HepG2 (cell line): ENCODE results near the gene SERPINB10. TPM values are rescaled to one million over a fixed set of nuclear protein-coding genes. Genes with fewer than 3 reads are reported as not detected.

Source experiments
- ATF7-NPFF ChIP-seq: sonication (generic); formaldehyde crosslinking; IDR thresholded peaks from 2 replicates; pipeline ENCODE4 v1.8.1; 2023; ENCODE audit warnings: mild to moderate bottlenecking, low read depth, missing genetic modification reagents, moderate library complexity
- ATRX ChIP-seq: sonication (generic); formaldehyde crosslinking; IDR thresholded peaks from 2 replicates; pipeline ENCODE4 v1.4.0; 2020; ENCODE audit warnings: missing genetic modification reagents, borderline replicate concordance
- BCLAF1 ChIP-seq: fragments of 450-650 bp; IDR thresholded peaks from 2 replicates; pipeline ENCODE4 v1.6.1; 2017; ENCODE audit warnings: mild to moderate bottlenecking
- CREB1 ChIP-seq, 2 experiments: fragments of 450-650 bp in 1 of 2; IDR thresholded peaks; 2 replicates each; pipeline ENCODE4 v1.6.1; 2016 to 2017; ENCODE audit warnings: control low read depth in 1 of 2, mild to moderate bottlenecking in 1 of 2, missing compliant biosample characterization in 1 of 2, missing genetic modification characterization in 1 of 2
- DPF2 ChIP-seq: sonication (generic); formaldehyde crosslinking; IDR thresholded peaks from 2 replicates; pipeline ENCODE4 v1.4.0; 2020; ENCODE audit warnings: mild to moderate bottlenecking, low read depth, missing genetic modification reagents, borderline replicate concordance
- ETV5 ChIP-seq: IDR thresholded peaks from 2 replicates; pipeline ENCODE4 v1.6.1; 2018; ENCODE audit warnings: missing biosample characterization, missing genetic modification reagents, inconsistent platforms, borderline replicate concordance
- FLYWCH1 ChIP-seq: sonication (generic); formaldehyde crosslinking; IDR thresholded peaks from 2 replicates; pipeline ENCODE4 v1.8.1; 2023; ENCODE audit warnings: mild to moderate bottlenecking, missing genetic modification reagents
- HOMEZ ChIP-seq: IDR thresholded peaks from 2 replicates; pipeline ENCODE4 v1.6.1; 2016; ENCODE audit warnings: low read depth
- HOXA7 ChIP-seq: sonication (generic); formaldehyde crosslinking; IDR thresholded peaks from 2 replicates; pipeline ENCODE4 v1.8.1; 2022; ENCODE audit warnings: mild to moderate bottlenecking, missing genetic modification reagents, moderate library complexity
- KAT2B ChIP-seq: fragments of 150-350 bp; IDR thresholded peaks from 2 replicates; pipeline ENCODE4 v1.6.1; 2014; ENCODE audit warnings: low read depth, low read length, borderline replicate concordance
- KLF6 ChIP-seq: IDR thresholded peaks from 2 replicates; pipeline ENCODE4 v1.8.0; 2016; ENCODE audit warnings: missing biosample characterization, missing genetic modification reagents
- LBX2 ChIP-seq: sonication (generic); formaldehyde crosslinking; IDR thresholded peaks from 2 replicates; pipeline ENCODE4 v1.5.0; 2020; ENCODE audit warnings: missing genetic modification reagents, mild to moderate bottlenecking, borderline replicate concordance
- MLLT10 ChIP-seq: sonication (generic); formaldehyde crosslinking; IDR thresholded peaks from 2 replicates; pipeline ENCODE4 v1.4.0; 2020; ENCODE audit warnings: missing genetic modification reagents
- NR3C1 ChIP-seq: sonication (generic); formaldehyde crosslinking; IDR thresholded peaks from 2 replicates; pipeline ENCODE4 v1.4.0; 2020; ENCODE audit warnings: missing genetic modification reagents
- TGIF2 ChIP-seq: IDR thresholded peaks from 2 replicates; pipeline ENCODE4 v1.6.1; 2016; ENCODE audit warnings: control low read depth, missing compliant biosample characterization
- ZNF10 ChIP-seq: sonication (generic); formaldehyde crosslinking; IDR thresholded peaks from 2 replicates; pipeline ENCODE4 v1.4.0; 2020; ENCODE audit warnings: mild to moderate bottlenecking, low read depth, missing genetic modification reagents, borderline replicate concordance
- ZNF501 ChIP-seq: sonication (generic); formaldehyde crosslinking; IDR thresholded peaks from 2 replicates; pipeline ENCODE4 v1.5.1; 2020; ENCODE audit warnings: mild to moderate bottlenecking, moderate library complexity, missing genetic modification reagents
- ZNF503 ChIP-seq: sonication (generic); formaldehyde crosslinking; IDR thresholded peaks from 2 replicates; pipeline ENCODE4 v1.4.0; 2020; ENCODE audit warnings: missing genetic modification reagents
- ZNF749 ChIP-seq: sonication (generic); formaldehyde crosslinking; IDR thresholded peaks from 2 replicates; pipeline ENCODE4 v1.8.0; 2022; ENCODE audit warnings: mild to moderate bottlenecking, missing genetic modification reagents, moderate library complexity, borderline replicate concordance
- ZNF761 ChIP-seq: sonication (generic); formaldehyde crosslinking; conservative IDR thresholded peaks from 2 replicates; pipeline ENCODE4 v1.4.0; 2020; ENCODE audit warnings: mild to moderate bottlenecking, missing genetic modification reagents
- ZNF782 ChIP-seq: sonication (generic); formaldehyde crosslinking; IDR thresholded peaks from 2 replicates; pipeline ENCODE4 v1.4.0; 2020; ENCODE audit warnings: missing genetic modification reagents, mild to moderate bottlenecking, borderline replicate concordance
- ZSCAN22 ChIP-seq: sonication (generic); formaldehyde crosslinking; IDR thresholded peaks from 2 replicates; pipeline ENCODE4 v1.4.0; 2020; ENCODE audit warnings: mild to moderate bottlenecking, missing genetic modification reagents
- polyA plus RNA-seq, 8 experiments: library from polyadenylated mRNA; depleted of rRNA in 3 of 8; stranded (reverse) in 7 of 8; unstranded in 1 of 8; fragments of >200 nt; fragmentation: Illumina TruSeq in 4 of 8; extraction: Trizol in 4 of 8; gene quantifications; 2 replicates each; pipeline versions ENCODE4 v1.2.1 to v1.2.3, GENCODE V29; 2011 to 2016; ENCODE audit warnings: low read depth in 4 of 8, missing spikeins in 1 of 8, mixed read lengths in 1 of 8; ENCODE audit not compliant: insufficient read depth in 1 of 8
- total RNA-seq, 5 experiments: library from RNA; depleted of rRNA; stranded (reverse); fragments of >200 nt; fragmentation: Illumina TruSeq; extraction: Trizol; gene quantifications; 2 replicates each; pipeline ENCODE4 v1.2.3, GENCODE V29; 2016; ENCODE audit warnings: low read depth in 1 of 5

Gene SERPINB10
- total and polyA plus RNA-seq, 2 of the 13 experiments (the other 11 are each of a cell fraction or from before 2014, with no cell fraction given), result not detected

GRCh38 chr18:63969942-63970808 is 62.4 kb downstream of the SERPINB10 start, which contains the start of gene SERPINB8 (continued):
- TF ChIP-seq KLF6 (CRISPR knock-in tag) (0 out of 2 replicates have a peak, but pooled peaks have one; percentile 33), TGIF2 (CRISPR knock-in tag) (no peak; the same call in 1 of the 2 replicates), NR3C1 (CRISPR knock-in tag) (no peak), ZNF749 (no peak), ATF7-NPFF (CRISPR knock-in tag) (no peak), HOMEZ (CRISPR knock-in tag) (no peak), HOXA7 (CRISPR knock-in tag) (no peak), ZNF10 (no peak), ZNF761 (0 out of 2 replicates have a peak, but pooled peaks have one; percentile 21), ATRX (CRISPR knock-in tag) (no peak), KAT2B (no peak), ETV5 (CRISPR knock-in tag) (peak; percentile 92), DPF2 (CRISPR knock-in tag) (no peak), ZNF501 (CRISPR knock-in tag) (peak; percentile 84), ZNF782 (CRISPR knock-in tag) (peak; percentile 31; the same call in 1 of the 2 replicates), CREB1 (IDR thresholded peaks at IDR 0.05) (peak; percentile 48), CREB1 (CRISPR knock-in tag; IDR thresholded peaks at IDR 0.05) (peak; percentile 84), ZSCAN22 (CRISPR knock-in tag) (no peak), BCLAF1 (no peak), MLLT10 (no peak), ZNF503 (no peak), LBX2 (no peak), FLYWCH1 (no peak)
